Measurements from ENCODE around the gene SPACA4. TPM values are rescaled to one million over a fixed set of nuclear protein-coding genes. Genes with fewer than 3 reads are reported as not detected.
A peak's percentile ranks its signal among the peaks of the same experiment; 100 is the strongest.

SPACA4 gene
- total and polyA plus RNA-seq, 9 of the 15 experiments (the other 6 are each of a cell fraction or from before 2014, with no cell fraction given), result not detected

GRCh38 chr19:48624067-48624594 is 17.6 kb downstream of the SPACA4 start (continued):
- no peak for TF ChIP-seq CLOCK (CRISPR knock-in tag; IDR thresholded peaks at IDR 0.05; ENCODE audit: borderline replicate concordance)
- TF ChIP-seq, protein P1, sequence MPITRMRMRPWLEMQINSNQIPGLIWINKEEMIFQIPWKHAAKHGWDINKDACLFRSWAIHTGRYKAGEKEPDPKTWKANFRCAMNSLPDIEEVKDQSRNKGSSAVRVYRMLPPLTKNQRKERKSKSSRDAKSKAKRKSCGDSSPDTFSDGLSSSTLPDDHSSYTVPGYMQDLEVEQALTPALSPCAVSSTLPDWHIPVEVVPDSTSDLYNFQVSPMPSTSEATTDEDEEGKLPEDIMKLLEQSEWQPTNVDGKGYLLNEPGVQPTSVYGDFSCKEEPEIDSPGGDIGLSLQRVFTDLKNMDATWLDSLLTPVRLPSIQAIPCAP (CRISPR knock-in tag; IDR thresholded peaks at IDR 0.05; ENCODE audit: borderline replicate concordance), result no peak
- TF ChIP-seq MNT (conservative IDR thresholded peaks at IDR 0.05), result peak; percentile 66 to 70
- no peak for TF ChIP-seq PTTG1 (tag; IDR thresholded peaks at IDR 0.05; ENCODE audit: low read depth)
- TF ChIP-seq NRF1 (conservative IDR thresholded peaks at IDR 0.05 in 1 of 2, IDR thresholded peaks at IDR 0.05 in 1 of 2), result peak; percentile 80 to 85
- TF ChIP-seq HMG20B (CRISPR knock-in tag; IDR thresholded peaks at IDR 0.05), result no peak
- no peak for TF ChIP-seq SETDB1 (IDR thresholded peaks at IDR 0.05; ENCODE audit: low read length)
- peak; percentile 58 to 60; a peak in 2 of 4 replicates for TF ChIP-seq SIX5 (IDR thresholded peaks at IDR 0.05; ENCODE audit: borderline replicate concordance in 1 of 2, insufficient read depth in 1 of 2, low read depth in 1 of 2, low read length in 2 of 2)
- peak; percentile 20; the same call in 1 of the 2 replicates for TF ChIP-seq ETS1 (conservative IDR thresholded peaks at IDR 0.05; ENCODE audit: control insufficient read depth, low read depth, low read length)
- peak; percentile 33; the same call in 1 of the 2 replicates for TF ChIP-seq KLF13 (tag; IDR thresholded peaks at IDR 0.05; ENCODE audit: borderline replicate concordance, low read depth)
- 0 out of 2 replicates have a peak, but pooled peaks have one; percentile 46 for TF ChIP-seq ZNF609 (CRISPR knock-in tag; IDR thresholded peaks at IDR 0.05; ENCODE audit: borderline replicate concordance)
- TF ChIP-seq CREB1 (IDR thresholded peaks at IDR 0.05), result peak; percentile 90
- TF ChIP-seq CREB1 (CRISPR knock-in tag; IDR thresholded peaks at IDR 0.05), result peak; percentile 95
- TF ChIP-seq BMI1 (IDR thresholded peaks at IDR 0.05; ENCODE audit: low read length), result no peak
- peak; percentile 23; the same call in 1 of the 2 replicates for TF ChIP-seq ESRRA (IDR thresholded peaks at IDR 0.05; ENCODE audit: borderline replicate concordance, low read depth)
- TF ChIP-seq NFXL1 (CRISPR knock-in tag; IDR thresholded peaks at IDR 0.05), result no peak
